Caco-2 (cell line): ENCODE results near the gene KIAA0513. TPM values are rescaled to one million over a fixed set of nuclear protein-coding genes. Genes with fewer than 3 reads are reported as not detected.

ENCODE experiments used
- BruUV-seq: library from RNA; stranded (reverse); fragments of 400-500 nt; replicated peaks from 2 replicates; lab custom pipeline; 2021; lab: Mats Ljungman, UMichigan
- CTCF ChIA-PET: fragments of 300-600 bp; sonication (Branson Sonifier 250); formaldehyde crosslinking; loops from one replicate; lab custom pipeline; 2022; ENCODE audit warnings: antibody characterized with exemption; lab: Charles Lee
- POLR2A ChIA-PET: fragments of 300-600 bp; sonication (Branson Sonifier 250); formaldehyde crosslinking; loops from one replicate; lab custom pipeline; 2022; ENCODE audit warnings: antibody characterized with exemption; lab: Charles Lee
- DNase-seq, 2 experiments: peaks; one replicate each; pipeline versions ENCODE4 v3.0.0 to v3.0.0-alpha.2; 2020 to 2022
- H3K27me3 ChIP-seq: replicated peaks from 2 replicates; pipeline ENCODE4 v1.6.0; 2011; ENCODE audit warnings: low read length; ENCODE audit not compliant: control insufficient read depth, insufficient read depth
- H3K36me3 ChIP-seq: 2 replicates; pipeline ENCODE4 v1.5.1; 2011; ENCODE audit warnings: low read length; ENCODE audit not compliant: control insufficient read depth, insufficient read depth
- H3K4me1 ChIP-seq: fragments of 250-450 bp; sonication (Bioruptor Pico); 2 replicates; pipeline ENCODE4 v1.5.1; 2020; ENCODE audit warnings: mild to moderate bottlenecking
- H3K4me3 ChIP-seq: 2 replicates; pipeline ENCODE4 v1.5.1; 2011; ENCODE audit warnings: low read depth, mild to moderate bottlenecking, control low read depth, low read length
- H3K9me3 ChIP-seq: fragments of 250-450 bp; sonication (Bioruptor Pico); 2 replicates; pipeline ENCODE4 v1.5.1; 2020; ENCODE audit warnings: mild to moderate bottlenecking, moderate library complexity
- H3K27ac Mint-ChIP-seq: one replicate; pipeline ENCODE4 v1.8.0; 2022; ENCODE audit warnings: mixed read lengths; ENCODE audit not compliant: unreplicated experiment
- H3K27me3 Mint-ChIP-seq: one replicate; pipeline ENCODE4 v1.8.0; 2022; ENCODE audit warnings: mixed read lengths; ENCODE audit not compliant: insufficient read depth, unreplicated experiment
- H3K36me3 Mint-ChIP-seq: one replicate; pipeline ENCODE4 v1.8.0; 2022; ENCODE audit warnings: mild to moderate bottlenecking, mixed read lengths; ENCODE audit not compliant: insufficient read depth, unreplicated experiment
- H3K4me1 Mint-ChIP-seq: one replicate; pipeline ENCODE4 v1.8.0; 2022; ENCODE audit warnings: low read depth, mixed read lengths; ENCODE audit not compliant: unreplicated experiment
- H3K4me3 Mint-ChIP-seq: one replicate; pipeline ENCODE4 v1.8.0; 2022; ENCODE audit warnings: mild to moderate bottlenecking, moderate library complexity, mixed read lengths; ENCODE audit not compliant: unreplicated experiment
- H3K9me3 Mint-ChIP-seq: one replicate; pipeline ENCODE4 v1.8.0; 2022; ENCODE audit warnings: mixed read lengths; ENCODE audit not compliant: unreplicated experiment
- intact Hi-C: fragments of 100-400 bp; cut with micrococcal nuclease; formaldehyde crosslinking; loops from one replicate; pipeline ENCODE4 v1.10.0; 2022; ENCODE audit not compliant: unreplicated experiment
- total RNA-seq: library from RNA; stranded (reverse); gene quantifications from 2 replicates; pipeline ENCODE4 v1.2.3, GENCODE V29; 2022
- TF ChIP-seq, protein P1 (sequence below), 2 experiments: fragments of 200-600 bp in 1 of 2; IDR thresholded peaks; 1 replicate in 1 of 2; 2 replicates in 1 of 2; pipeline versions ENCODE4 v1.5.1 to v1.8.0; 2011 to 2022; ENCODE audit warnings: antibody characterized with exemption in 1 of 2, control low read depth in 1 of 2, inconsistent platforms in 1 of 2, low read depth in 1 of 2, low read length in 1 of 2, mild to moderate bottlenecking in 1 of 2, moderate library complexity in 1 of 2; ENCODE audit not compliant: insufficient read depth in 1 of 2, severe bottlenecking in 1 of 2, unreplicated experiment in 1 of 2

KIAA0513 gene
- total RNA-seq, 1 experiment from 2014 or later = 7.9 TPM

DNA sequence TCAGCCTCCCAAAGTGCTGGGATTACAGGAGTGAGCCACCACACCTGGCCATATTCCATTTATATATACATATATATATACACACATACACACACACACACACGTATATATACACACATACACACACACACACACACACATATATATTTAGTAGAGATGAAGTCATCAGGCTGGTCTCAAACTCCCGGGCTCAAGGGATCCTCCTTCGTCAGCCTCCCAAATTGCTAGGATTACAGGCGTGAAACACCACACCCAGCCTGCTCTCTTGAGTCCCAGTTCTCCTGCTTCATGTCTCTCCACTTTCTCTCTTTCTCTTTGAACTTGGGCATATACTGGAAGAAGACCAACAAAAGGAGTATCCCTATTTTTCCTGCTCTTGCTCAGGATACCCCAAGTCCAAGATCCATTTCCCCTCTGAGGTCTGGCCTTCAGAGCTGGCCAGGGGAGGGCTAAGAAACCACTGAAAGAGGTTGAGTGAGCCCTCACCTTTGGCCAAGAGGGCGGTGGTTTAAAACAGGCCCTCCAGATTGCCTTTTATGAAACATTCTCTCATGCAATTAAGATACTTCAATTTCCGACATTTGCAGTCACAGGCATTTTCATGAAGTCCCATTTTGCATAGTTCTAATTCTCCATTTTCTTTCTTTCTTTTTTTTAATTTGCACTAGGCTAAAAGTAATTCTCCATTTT is 46.8 kb downstream of the KIAA0513 start:
- H3K4me1 Mint-ChIP-seq = no peaks in the 10 kb centered on the region
- no peaks in the 10 kb centered on the region for H3K4me1 ChIP-seq
- H3K27me3 Mint-ChIP-seq = no peaks in the 10 kb centered on the region
- no peaks in the 10 kb centered on the region for H3K9me3 Mint-ChIP-seq
- DNase-seq = no peak
- H3K4me3 ChIP-seq = no peak overlapping the region
- ChIA-PET CTCF (no interaction called here), POLR2A (no interaction called here)
- no peaks in the 10 kb centered on the region; the same call in 1 of the 2 replicates for H3K9me3 ChIP-seq
- peaks cover 10% of the 10 kb centered on the region for H3K36me3 Mint-ChIP-seq
- no peak overlapping the region for H3K4me3 Mint-ChIP-seq
- no peak overlapping the region for H3K27ac Mint-ChIP-seq
- no peaks in the 10 kb centered on the region for H3K36me3 ChIP-seq
- TF ChIP-seq, protein P1, sequence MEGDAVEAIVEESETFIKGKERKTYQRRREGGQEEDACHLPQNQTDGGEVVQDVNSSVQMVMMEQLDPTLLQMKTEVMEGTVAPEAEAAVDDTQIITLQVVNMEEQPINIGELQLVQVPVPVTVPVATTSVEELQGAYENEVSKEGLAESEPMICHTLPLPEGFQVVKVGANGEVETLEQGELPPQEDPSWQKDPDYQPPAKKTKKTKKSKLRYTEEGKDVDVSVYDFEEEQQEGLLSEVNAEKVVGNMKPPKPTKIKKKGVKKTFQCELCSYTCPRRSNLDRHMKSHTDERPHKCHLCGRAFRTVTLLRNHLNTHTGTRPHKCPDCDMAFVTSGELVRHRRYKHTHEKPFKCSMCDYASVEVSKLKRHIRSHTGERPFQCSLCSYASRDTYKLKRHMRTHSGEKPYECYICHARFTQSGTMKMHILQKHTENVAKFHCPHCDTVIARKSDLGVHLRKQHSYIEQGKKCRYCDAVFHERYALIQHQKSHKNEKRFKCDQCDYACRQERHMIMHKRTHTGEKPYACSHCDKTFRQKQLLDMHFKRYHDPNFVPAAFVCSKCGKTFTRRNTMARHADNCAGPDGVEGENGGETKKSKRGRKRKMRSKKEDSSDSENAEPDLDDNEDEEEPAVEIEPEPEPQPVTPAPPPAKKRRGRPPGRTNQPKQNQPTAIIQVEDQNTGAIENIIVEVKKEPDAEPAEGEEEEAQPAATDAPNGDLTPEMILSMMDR (IDR thresholded peaks at IDR 0.05; ENCODE audit: insufficient read depth in 1 of 2, low read depth in 1 of 2, low read length in 1 of 2, severe bottlenecking in 1 of 2, unreplicated experiment in 1 of 2) = no peak
- intact Hi-C loops = no loop called here
- BruUV-seq = no TSS peak
- no peaks in the 10 kb centered on the region for H3K27me3 ChIP-seq

DNA sequence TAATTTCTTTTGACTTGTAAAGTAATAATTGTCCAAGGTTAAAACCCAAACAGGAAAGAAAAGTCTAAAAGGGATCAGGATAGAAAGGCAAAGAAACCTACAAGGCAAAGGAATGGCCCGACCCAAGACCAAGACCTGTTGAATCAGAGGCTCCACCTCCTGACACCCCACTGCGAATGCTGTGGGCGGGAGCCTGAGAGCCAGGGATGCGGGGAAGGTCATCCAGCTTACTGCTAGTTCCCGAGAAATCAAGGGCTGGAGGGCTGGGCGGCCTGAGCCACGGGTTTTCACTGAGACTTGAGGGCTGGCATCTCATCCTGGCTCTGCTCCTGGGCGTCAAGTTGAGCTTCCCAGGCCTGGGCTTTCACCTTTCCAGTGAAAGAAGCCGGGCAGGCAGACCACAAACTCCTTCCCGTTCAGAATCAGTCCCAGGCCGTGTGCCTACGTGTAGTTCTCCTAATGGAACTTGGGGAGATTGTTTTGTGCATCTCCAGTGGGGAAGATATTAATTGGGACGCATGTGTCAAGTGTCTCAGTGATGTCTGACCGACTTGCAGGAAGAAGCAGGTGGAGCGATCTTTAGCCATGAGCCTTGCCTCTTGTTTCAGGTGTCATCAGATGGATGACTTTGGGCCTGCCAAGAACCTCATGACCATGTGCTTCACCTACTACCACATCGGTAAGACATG is 47.8 kb downstream of the KIAA0513 start:
- no peaks in the 10 kb centered on the region for H3K36me3 ChIP-seq
- no peaks in the 10 kb centered on the region; the same call in 1 of the 2 replicates for H3K9me3 ChIP-seq
- Mint-ChIP-seq H3K4me1 (no peaks in the 10 kb centered on the region), H3K27me3 (no peaks in the 10 kb centered on the region), H3K36me3 (peaks cover 7% of the 10 kb centered on the region), H3K4me3 (no peak overlapping the region), H3K9me3 (no peaks in the 10 kb centered on the region), H3K27ac (no peak overlapping the region)
- TF ChIP-seq, protein P1 (IDR thresholded peaks at IDR 0.05; ENCODE audit: insufficient read depth in 1 of 2, low read depth in 1 of 2, low read length in 1 of 2, severe bottlenecking in 1 of 2, unreplicated experiment in 1 of 2) = no peak
- no peak for DNase-seq
- no peaks in the 10 kb centered on the region for H3K4me1 ChIP-seq
- H3K27me3 ChIP-seq = no peaks in the 10 kb centered on the region
- no peak overlapping the region for H3K4me3 ChIP-seq
- BruUV-seq = no TSS peak
- ChIA-PET POLR2A (no interaction called here), CTCF (interaction anchor here (1.0 to 1.6 kb wide), 2 partner anchors 11 to 20 kb away, joined by 5 to 8 read pairs; no protein-coding TSS in a partner anchor)
- intact Hi-C loops = no loop called here

DNA sequence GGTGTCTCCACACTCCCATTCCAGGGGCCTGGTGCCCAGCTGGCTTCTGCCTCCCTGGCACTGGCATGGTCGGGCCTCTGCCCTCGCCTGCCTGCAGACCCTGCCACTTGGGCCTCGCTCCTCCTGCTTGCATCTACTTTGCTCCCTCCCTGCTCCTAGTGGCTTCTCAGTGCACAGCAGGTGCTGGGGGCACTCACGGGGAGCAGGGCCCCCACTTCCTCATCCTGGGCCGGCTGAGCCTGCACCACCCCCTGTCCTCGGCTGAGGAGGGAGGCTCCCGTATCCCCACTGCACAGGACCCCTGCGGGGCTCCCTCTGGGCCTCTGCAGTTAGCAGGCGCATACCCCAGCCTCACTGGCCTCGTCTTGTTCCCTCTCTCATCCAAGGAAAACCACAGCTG is 49.4 kb downstream of the KIAA0513 start:
- no peaks in the 10 kb centered on the region for H3K4me1 Mint-ChIP-seq
- no peak for DNase-seq
- BruUV-seq = no TSS peak
- Histone ChIP-seq H3K4me3 (no peak overlapping the region), H3K27me3 (no peaks in the 10 kb centered on the region), H3K36me3 (no peaks in the 10 kb centered on the region), H3K4me1 (no peaks in the 10 kb centered on the region), H3K9me3 (no peaks in the 10 kb centered on the region)
- no peak overlapping the region for H3K27ac Mint-ChIP-seq
- H3K36me3 Mint-ChIP-seq = no peaks in the 10 kb centered on the region
- H3K4me3 Mint-ChIP-seq = no peak overlapping the region
- H3K27me3 Mint-ChIP-seq = no peaks in the 10 kb centered on the region
- H3K9me3 Mint-ChIP-seq = no peaks in the 10 kb centered on the region
- intact Hi-C loops = no loop called here
- TF ChIP-seq, protein P1 (IDR thresholded peaks at IDR 0.05; ENCODE audit: insufficient read depth in 1 of 2, low read depth in 1 of 2, low read length in 1 of 2, severe bottlenecking in 1 of 2, unreplicated experiment in 1 of 2) = no peak
- CTCF ChIA-PET = no interaction called here
- POLR2A ChIA-PET = no interaction called here
